CD4-positive, alpha-beta T cell treated with Interleukin-17A for 1 hour (primary cell): ENCODE data around the gene TMEM106A.
A peak's percentile ranks its signal among the peaks of the same experiment; 100 is the strongest.
"Not testable (repeated sequence)": the region's sequence is repeated elsewhere in the genome, so short reads cannot be mapped to it uniquely, and the experiment has no call there.

ENCODE experiments used
- DNase-seq: peaks from one replicate; pipeline ENCODE4 v3.0.0-alpha.2; 2020

The TMEM106A gene, protein sequence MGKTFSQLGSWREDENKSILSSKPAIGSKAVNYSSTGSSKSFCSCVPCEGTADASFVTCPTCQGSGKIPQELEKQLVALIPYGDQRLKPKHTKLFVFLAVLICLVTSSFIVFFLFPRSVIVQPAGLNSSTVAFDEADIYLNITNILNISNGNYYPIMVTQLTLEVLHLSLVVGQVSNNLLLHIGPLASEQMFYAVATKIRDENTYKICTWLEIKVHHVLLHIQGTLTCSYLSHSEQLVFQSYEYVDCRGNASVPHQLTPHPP

GRCh38 chr17:43211480-43212402 is at the start of gene TMEM106A:
TMEM106A (plus strand) TSS chr17:43211875; CDS start chr17:43213042, 1,167 bp downstream.
- peak; percentile 78 for DNase-seq

DNA sequence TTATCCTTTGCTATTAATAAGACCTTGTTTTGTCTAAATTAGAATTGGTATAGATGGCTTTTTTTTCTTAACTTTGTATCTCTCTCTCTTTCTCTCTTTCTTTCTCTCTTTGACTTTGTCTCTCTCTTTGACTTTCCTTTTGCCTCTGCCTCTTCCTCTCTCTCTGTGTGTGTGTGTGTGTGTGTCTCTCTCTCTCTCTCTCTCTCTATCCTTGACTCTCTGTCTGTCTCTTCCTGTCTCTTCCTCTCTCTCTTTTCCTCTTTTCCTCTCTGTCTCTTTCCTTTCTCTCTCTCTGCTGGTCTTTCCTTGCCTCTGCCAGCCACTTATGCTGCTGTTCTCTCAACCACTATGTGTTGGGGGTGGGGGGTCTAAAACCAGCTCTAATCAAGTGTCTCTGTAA is 45.7 kb upstream of the TMEM106A start:
- DNase-seq: not testable (repeated sequence)

DNA sequence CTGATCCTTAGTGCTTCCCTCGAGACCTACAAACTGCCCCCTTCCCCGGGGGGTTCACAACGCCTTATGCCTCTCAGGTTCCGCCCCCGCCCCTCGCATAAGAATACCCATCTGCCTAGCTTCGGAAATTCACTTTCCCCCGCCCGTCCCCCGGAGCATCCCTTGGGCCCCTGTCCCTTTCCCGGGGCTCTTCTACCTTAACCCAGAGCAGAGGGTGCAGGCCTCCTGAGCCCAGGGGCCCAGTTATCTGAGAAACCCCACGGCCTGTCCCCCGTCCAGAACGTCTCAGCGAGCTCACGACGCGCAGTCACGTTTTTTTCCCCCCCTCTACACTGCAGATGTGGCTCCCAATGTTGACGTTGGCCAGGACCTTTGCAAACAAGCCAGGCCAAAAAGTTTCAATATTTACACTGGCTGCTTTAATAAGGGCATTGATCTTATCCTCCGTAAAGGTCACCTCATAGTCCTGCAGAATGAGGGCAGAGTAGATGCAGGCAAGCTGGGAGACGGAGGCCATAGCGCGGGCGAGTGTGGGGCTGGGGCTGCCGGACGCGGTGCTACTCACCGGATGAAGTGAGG is 42.0 kb upstream of the TMEM106A start:
- DNase-seq: no peak

- peak; percentile 97 for DNase-seq
These were observed 41.4 kb upstream of the TMEM106A start for GRCh38 chr17:43170140-43170765.

- peak; percentile 100 for DNase-seq
These were observed 40.7 kb upstream of the TMEM106A start, which contains the start of gene NBR1 for GRCh38 chr17:43170766-43171585. NBR1 (plus strand) TSS chr17:43171214; CDS start chr17:43175800, 4,586 bp downstream.

- DNase-seq: peak; percentile 28
These were observed 39.8 kb upstream of the TMEM106A start for GRCh38 chr17:43171586-43172487.

DNA sequence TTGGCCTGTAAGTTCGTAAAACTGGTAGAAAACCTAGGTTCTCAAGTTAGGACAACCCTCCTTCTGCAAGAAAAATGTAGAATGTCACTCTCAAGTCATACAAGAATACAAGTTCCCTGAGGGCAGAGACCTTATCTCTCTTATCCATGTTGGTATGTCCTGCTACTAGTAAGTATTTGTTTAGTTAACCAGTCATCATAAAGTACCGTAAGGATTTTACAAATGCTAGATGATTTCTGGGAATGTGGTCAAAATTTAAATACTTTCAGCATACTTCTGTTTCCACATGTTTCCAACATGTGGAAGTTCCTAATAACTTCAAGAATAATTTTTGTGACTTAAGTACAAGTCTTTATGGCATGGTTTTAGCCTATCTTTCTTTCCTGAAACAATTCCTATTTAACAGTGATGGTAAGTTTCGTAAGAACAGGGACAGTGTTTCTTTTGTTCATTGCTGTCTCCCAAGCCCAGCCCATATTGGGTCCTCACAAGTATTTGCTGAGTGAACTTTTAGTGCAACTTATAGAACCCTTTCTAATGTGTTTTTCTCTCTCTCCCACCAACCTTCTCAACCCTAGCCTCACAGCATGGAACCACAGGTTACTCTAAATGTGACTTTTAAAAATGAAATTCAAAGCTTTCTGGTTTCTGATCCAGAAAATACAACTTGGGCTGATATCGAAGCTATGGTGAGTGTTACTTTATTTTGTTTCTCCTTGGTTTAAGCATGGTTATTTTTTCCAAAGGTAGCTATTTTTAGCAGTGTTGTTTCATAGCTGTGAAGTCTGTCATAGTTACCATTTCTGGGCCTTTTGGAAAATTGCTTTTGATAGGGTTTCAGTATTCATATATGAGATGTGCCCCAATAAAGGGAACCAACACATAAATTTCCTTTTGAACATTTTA is 36.2 kb upstream of the TMEM106A start:
- no peak for DNase-seq

- peak; percentile 19 for DNase-seq
These were observed 35.5 kb upstream of the TMEM106A start for GRCh38 chr17:43176119-43176570.

GRCh38 chr17:43183921-43184320 is 27.8 kb upstream of the TMEM106A start:
- DNase-seq: no peak

DNA sequence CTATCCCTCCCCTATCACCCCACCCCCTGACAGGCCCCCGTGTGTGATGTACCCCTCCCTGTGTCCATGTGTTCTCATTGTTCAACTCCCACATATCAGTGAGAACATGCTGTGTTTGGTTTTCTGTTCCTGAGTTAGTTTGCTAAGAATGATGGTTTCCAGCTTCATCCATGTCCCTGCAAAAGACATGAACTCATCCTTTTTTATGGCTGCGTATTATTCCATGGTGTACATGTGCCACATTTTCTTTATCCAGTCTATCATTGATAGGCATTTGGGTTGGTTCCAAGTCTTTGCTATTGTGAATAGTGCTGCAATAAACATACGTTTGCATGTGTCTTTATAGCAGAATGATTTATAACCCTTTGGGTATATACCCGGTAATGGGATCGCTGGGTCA is 25.0 kb upstream of the TMEM106A start:
- not testable (repeated sequence) for DNase-seq

GRCh38 chr17:43193251-43193650 is 18.4 kb upstream of the TMEM106A start:
- DNase-seq: no peak

DNA sequence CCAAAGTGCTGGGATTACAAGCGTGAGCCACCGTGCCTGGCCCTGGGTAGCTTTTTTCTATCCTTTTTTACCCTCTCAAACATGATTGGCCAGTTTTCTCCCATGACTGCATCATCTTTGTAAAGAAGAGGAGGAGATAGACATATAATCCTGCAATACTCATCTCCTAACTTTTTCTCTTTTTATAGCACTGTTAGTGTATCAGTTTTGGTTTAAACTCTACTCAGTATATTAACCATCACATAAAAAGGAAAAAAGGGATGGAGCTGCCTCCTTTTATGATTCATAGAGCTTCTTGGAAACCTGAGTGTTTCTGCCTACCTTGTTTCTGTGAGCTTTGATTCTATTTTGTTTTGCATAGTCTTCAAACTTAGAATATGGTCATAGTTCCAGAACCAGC is 12.0 kb upstream of the TMEM106A start:
- no peak for DNase-seq

GRCh38 chr17:43200127-43200526 is 11.5 kb upstream of the TMEM106A start:
- no peak for DNase-seq

- DNase-seq: not testable (repeated sequence)
These were observed 8.7 kb upstream of the TMEM106A start for GRCh38 chr17:43203013-43203412.

DNA sequence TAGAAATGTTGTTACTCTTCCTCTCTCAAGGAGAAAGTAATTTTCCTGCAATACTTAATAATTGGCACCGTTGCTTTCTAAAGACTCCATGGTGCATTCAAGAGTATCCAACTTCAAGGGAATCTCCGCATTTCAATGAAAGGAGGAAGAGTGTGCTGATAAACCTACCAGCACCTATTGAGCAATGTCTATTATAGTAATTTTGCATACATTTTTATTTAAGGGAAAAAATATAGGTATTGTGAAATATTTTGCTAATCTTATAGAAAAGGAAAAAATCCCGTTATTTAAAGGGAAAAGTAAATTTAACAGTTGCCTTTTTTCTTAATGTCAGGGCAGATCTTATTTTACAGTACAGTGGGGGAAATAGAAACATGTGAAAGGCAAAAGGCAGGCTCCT is 1.1 kb upstream of the TMEM106A start:
- DNase-seq: no peak

GRCh38 chr17:43211123-43211479 is 574 bp upstream of the TMEM106A start:
- DNase-seq: peak; percentile 15

- no peak for DNase-seq
These were observed 1.2 kb downstream of the TMEM106A start for GRCh38 chr17:43212641-43213490.

- DNase-seq: no peak
These were observed 1.9 kb downstream of the TMEM106A start for GRCh38 chr17:43213545-43213944.

DNA sequence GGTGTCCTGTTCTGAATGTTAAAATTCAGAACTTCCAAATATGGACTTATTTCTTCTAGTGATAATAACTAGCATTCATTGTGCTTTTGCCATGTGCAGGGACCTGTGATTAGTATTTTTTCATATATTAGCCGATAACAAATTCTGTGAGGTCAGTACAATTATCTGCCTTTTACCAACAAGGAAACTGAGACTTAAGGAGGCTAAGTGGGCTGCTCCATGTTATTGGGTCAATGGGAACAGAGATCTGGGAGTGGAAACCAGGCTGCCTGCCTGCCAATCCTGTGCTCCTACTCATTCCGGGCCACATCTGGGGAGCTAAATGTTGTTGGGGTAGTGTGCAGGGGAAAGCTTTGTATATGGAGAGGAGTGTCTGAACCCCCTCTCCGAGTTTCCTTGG is 3.7 kb downstream of the TMEM106A start:
- DNase-seq: no peak
